ENCODE data around the gene TLX1.

TLX1 gene

GRCh38 chr10:101132636-101133473, 1.8 kb downstream of the TLX1 start:
- Histone ChIP-seq H3K4me3 (replicated peaks; ENCODE audit: low read depth, low read length) (no peak overlapping the region), H3K27me3 (replicated peaks; ENCODE audit: control insufficient read depth, insufficient read depth, low read length) (peaks cover 5% of the 10 kb centered on the region), H3K36me3 (ENCODE audit: control insufficient read depth, insufficient read depth, low read length) (no peaks in the 10 kb centered on the region)
- no peak for TF ChIP-seq CTCF (IDR thresholded peaks at IDR 0.05; ENCODE audit: insufficient read depth, low read length, poor library complexity, severe bottlenecking)
- no peak for DNase-seq (ENCODE audit: extremely low read depth, insufficient read length)

DNA sequence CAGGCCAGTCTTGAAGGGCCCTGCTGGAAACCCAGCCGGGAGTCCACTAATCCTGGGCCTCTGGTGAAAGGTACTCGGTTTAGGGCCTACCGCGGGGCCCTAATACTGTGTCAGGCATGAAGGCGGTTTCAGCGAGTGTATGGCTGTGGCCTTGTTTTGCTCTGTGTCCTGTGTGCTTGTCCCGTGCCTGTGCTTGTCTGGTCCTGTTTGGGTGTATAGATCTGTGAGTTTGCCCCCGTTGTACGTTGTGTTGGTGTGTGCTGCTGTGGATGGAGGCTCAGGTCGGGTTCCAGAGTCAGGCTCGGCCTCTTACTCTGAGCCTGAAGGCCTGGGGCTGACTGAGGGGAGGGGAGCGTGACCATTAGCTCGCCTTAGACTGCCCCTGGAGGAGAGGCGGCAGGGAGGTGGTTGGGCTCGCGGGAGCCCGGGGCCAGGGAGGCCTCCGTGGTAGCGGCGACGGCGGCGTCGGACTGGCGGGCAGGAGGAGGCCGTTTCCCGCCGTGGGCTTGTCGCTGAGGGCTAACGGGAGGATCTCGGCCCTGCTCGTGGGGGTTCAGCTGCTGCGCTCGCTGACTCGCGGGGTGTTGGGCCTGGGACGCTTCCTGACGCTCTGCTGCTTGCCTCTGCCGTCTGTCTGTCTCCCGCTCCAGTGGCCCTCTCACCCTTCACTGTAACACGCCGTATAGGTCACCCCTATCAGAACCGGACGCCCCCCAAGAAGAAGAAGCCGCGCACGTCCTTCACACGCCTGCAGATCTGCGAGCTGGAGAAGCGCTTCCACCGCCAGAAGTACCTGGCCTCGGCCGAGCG, 2.6 kb downstream of the TLX1 start:
- DNase-seq (ENCODE audit: extremely low read depth, insufficient read length) = no peak
- no peak for TF ChIP-seq CTCF (IDR thresholded peaks at IDR 0.05; ENCODE audit: insufficient read depth, low read length, poor library complexity, severe bottlenecking)
- H3K4me3 ChIP-seq (replicated peaks; ENCODE audit: low read depth, low read length) = no peak overlapping the region
- H3K36me3 ChIP-seq (ENCODE audit: control insufficient read depth, insufficient read depth, low read length) = no peaks in the 10 kb centered on the region
- H3K27me3 ChIP-seq (replicated peaks; ENCODE audit: control insufficient read depth, insufficient read depth, low read length) = peaks cover 5% of the 10 kb centered on the region

- no peak for DNase-seq (ENCODE audit: extremely low read depth, insufficient read length)
- Histone ChIP-seq H3K27me3 (replicated peaks; ENCODE audit: control insufficient read depth, insufficient read depth, low read length) (peaks cover 5% of the 10 kb centered on the region), H3K36me3 (ENCODE audit: control insufficient read depth, insufficient read depth, low read length) (no peaks in the 10 kb centered on the region), H3K4me3 (replicated peaks; ENCODE audit: low read depth, low read length) (no peak overlapping the region)
- TF ChIP-seq CTCF (IDR thresholded peaks at IDR 0.05; ENCODE audit: insufficient read depth, low read length, poor library complexity, severe bottlenecking) = no peak
These were observed 3.4 kb downstream of the TLX1 start for GRCh38 chr10:101134299-101135127.

- H3K36me3 ChIP-seq (ENCODE audit: control insufficient read depth, insufficient read depth, low read length) = no peaks in the 10 kb centered on the region
- H3K4me3 ChIP-seq (replicated peaks; ENCODE audit: low read depth, low read length) = no peak overlapping the region
- DNase-seq (ENCODE audit: extremely low read depth, insufficient read length) = no peak
- H3K27me3 ChIP-seq (replicated peaks; ENCODE audit: control insufficient read depth, insufficient read depth, low read length) = peaks cover 5% of the 10 kb centered on the region
- no peak for TF ChIP-seq CTCF (IDR thresholded peaks at IDR 0.05; ENCODE audit: insufficient read depth, low read length, poor library complexity, severe bottlenecking)
These were observed 4.3 kb downstream of the TLX1 start for GRCh38 chr10:101135141-101136006.

Data from GM06990 (cell line).